GM12878 (cell line): ENCODE results near the gene SMIM17. TPM values are rescaled to one million over a fixed set of nuclear protein-coding genes. Genes with fewer than 3 reads are reported as not detected.

Source experiments
- ATAC-seq: fragments of 200-7000 bp; cut with Tn5 transposase; 3 replicates; pipeline ENCODE4 v1.9.1; 2020; ENCODE audit warnings: mild to moderate bottlenecking, moderate library complexity
- BruUV-seq: library from RNA; stranded (reverse); fragments of 400-500 nt; replicated peaks from 2 replicates; lab custom pipeline; 2021; lab: Mats Ljungman, UMichigan
- CTCF ChIA-PET: fragments of 300-600 bp; sonication (Branson Sonifier 250); formaldehyde crosslinking; extraction: SDS; loops from one replicate; lab custom pipeline; 2021; ENCODE audit warnings: inconsistent platforms; lab: Yijun Ruan, JAX
- POLR2A ChIA-PET: fragments of 350-600 bp; formaldehyde crosslinking; extraction: SDS; loops from one replicate; lab custom pipeline; 2021; ENCODE audit warnings: inconsistent platforms; lab: Charles Lee
- RAD21 ChIA-PET: fragments of 300-600 bp; sonication (Branson Sonifier 250); formaldehyde crosslinking; loops from one replicate; lab custom pipeline; 2023; ENCODE audit warnings: antibody characterized with exemption; ENCODE audit not compliant: unreplicated experiment; lab: Charles Lee
- SMC1A ChIA-PET: fragments of 300-600 bp; sonication (Branson Sonifier 250); formaldehyde crosslinking; loops from one replicate; lab custom pipeline; 2023; ENCODE audit not compliant: unreplicated experiment, uncharacterized antibody; lab: Charles Lee
- DNase-seq: peaks from one replicate; pipeline ENCODE4 v3.0.0-alpha.2; 2011; ENCODE audit warnings: low read depth, low spot score
- FAIRE-seq: peaks from 3 replicates; lab custom pipeline; 2011; peaks lifted over from hg19 to GRCh38; lab: Jason Lieb, UNC
- H2AFZ ChIP-seq: 2 replicates; pipeline ENCODE4 v1.6.0; 2011; ENCODE audit warnings: low read depth, low read length, control low read depth; ENCODE audit not compliant: control insufficient read depth
- H3K27ac ChIP-seq: 2 replicates; pipeline ENCODE4 v1.5.1; 2011; ENCODE audit warnings: control low read depth; ENCODE audit not compliant: control insufficient read depth, insufficient read depth
- H3K27me3 ChIP-seq, 2 experiments: replicated peaks in 1 of 2; 2 replicates each; pipeline versions ENCODE4 v1.6.0 to v1.6.1; 2011; ENCODE audit warnings: low read length in 1 of 2; ENCODE audit not compliant: control insufficient read depth in 2 of 2, insufficient read depth in 2 of 2
- H3K36me3 ChIP-seq, 2 experiments: 2 replicates each; pipeline ENCODE4 v1.5.1; 2011; ENCODE audit warnings: low read length in 1 of 2; ENCODE audit not compliant: control insufficient read depth in 2 of 2, insufficient read depth in 2 of 2
- H3K4me1 ChIP-seq: 2 replicates; pipeline ENCODE4 v1.6.1; 2011; ENCODE audit warnings: mild to moderate bottlenecking, low read length, moderate library complexity, mixed read lengths; ENCODE audit not compliant: control insufficient read depth, insufficient read depth
- H3K4me2 ChIP-seq: 2 replicates; pipeline ENCODE4 v1.6.0; 2011; ENCODE audit warnings: control low read depth; ENCODE audit not compliant: control insufficient read depth, insufficient read depth
- H3K4me3 ChIP-seq: fragments of 200-600 bp; sonication (generic); 2 replicates; pipeline ENCODE4 v1.5.1; 2016
- H3K79me2 ChIP-seq: 2 replicates; pipeline ENCODE4 v1.6.0; 2011; ENCODE audit warnings: low read length; ENCODE audit not compliant: control insufficient read depth, insufficient read depth
- H3K9ac ChIP-seq: 2 replicates; pipeline ENCODE4 v1.8.0; 2011; ENCODE audit warnings: low read length, control low read depth, mixed read lengths; ENCODE audit not compliant: control insufficient read depth, insufficient read depth
- H3K9me3 ChIP-seq: replicated peaks from 3 replicates; pipeline ENCODE4 v1.5.1; 2011; ENCODE audit warnings: mild to moderate bottlenecking, low read length; ENCODE audit not compliant: control insufficient read depth, insufficient read depth
- H4K20me1 ChIP-seq: 2 replicates; pipeline ENCODE4 v1.6.0; 2011; ENCODE audit not compliant: control insufficient read depth, insufficient read depth
- STAT1 ChIP-seq: fragments of 450-650 bp; conservative IDR thresholded peaks from 2 replicates; pipeline ENCODE4 v1.6.1; 2014; ENCODE audit warnings: antibody characterized with exemption, mild to moderate bottlenecking
- ZNF274 ChIP-seq: IDR thresholded peaks from one replicate; pipeline ENCODE4 v1.8.0; 2011; ENCODE audit not compliant: insufficient read length, insufficient read depth
- WGBS: methylation state at CpG from one replicate; pipeline ENCODE4 v1.1.6; 2016; ENCODE audit warnings: low lambda C conversion rate; ENCODE audit not compliant: insufficient replicate concordance, insufficient coverage; ENCODE audit errors: missing lambda C conversion rate; 5-methylcytosine and 5-hydroxymethylcytosine counted together
- in situ Hi-C: fragments of 300-500 bp; cut with MboI; formaldehyde crosslinking; loops from 9 replicates; pipeline ENCODE4 v1.14.3; 2018; ENCODE audit warnings: mixed read lengths
- intact Hi-C: fragments of 100-400 bp; cut with micrococcal nuclease; formaldehyde crosslinking; loops from one replicate; pipeline ENCODE4 v1.14.2; 2022; ENCODE audit not compliant: unreplicated experiment
- polyA plus RNA-seq, 11 experiments: library from polyadenylated mRNA; depleted of rRNA in 4 of 11; unstranded in 6 of 11; stranded (reverse) in 5 of 11; fragments of >200 nt; fragmentation: Nextera tagmentation in 4 of 11; fragmentation: Illumina TruSeq in 1 of 11; extraction: Ambion mirVana in 4 of 11; extraction: Trizol in 1 of 11; gene quantifications; 1 replicate in 1 of 11; 2 replicates in 10 of 11; pipeline versions ENCODE4 v1.2.1 to v1.2.3, GENCODE V29; 2011 to 2016; ENCODE audit warnings: inconsistent platforms in 2 of 11, missing spikeins in 2 of 11, low read depth in 1 of 11
- total RNA-seq, 4 experiments: library from RNA; depleted of rRNA in 3 of 4; stranded (reverse); fragments of >200 nt in 3 of 4; fragmentation: Illumina TruSeq in 1 of 4; extraction: Trizol in 1 of 4; gene quantifications; 2 replicates each; pipeline versions ENCODE4 v1.2.1 to v1.2.3, GENCODE V29; 2013 to 2021
- TF ChIP-seq, protein P1 (sequence below): fragments of 450-650 bp; IDR thresholded peaks from 2 replicates; pipeline ENCODE4 v1.6.1; 2018; ENCODE audit warnings: mild to moderate bottlenecking, low read depth, moderate library complexity; ENCODE audit not compliant: partially characterized antibody
- TF ChIP-seq, protein P2 (sequence below): IDR thresholded peaks from 2 replicates; pipeline ENCODE4 v1.6.1; 2011; ENCODE audit warnings: low read depth, low read length, improper control_type of control experiment, borderline replicate concordance

SMIM17 gene
- total and polyA plus RNA-seq, 10 of the 15 experiments (the other 5 are each of a cell fraction or from before 2014, with no cell fraction given) = 0.07 to 0.23 (median 0.17) TPM; not detected in 6

DNA sequence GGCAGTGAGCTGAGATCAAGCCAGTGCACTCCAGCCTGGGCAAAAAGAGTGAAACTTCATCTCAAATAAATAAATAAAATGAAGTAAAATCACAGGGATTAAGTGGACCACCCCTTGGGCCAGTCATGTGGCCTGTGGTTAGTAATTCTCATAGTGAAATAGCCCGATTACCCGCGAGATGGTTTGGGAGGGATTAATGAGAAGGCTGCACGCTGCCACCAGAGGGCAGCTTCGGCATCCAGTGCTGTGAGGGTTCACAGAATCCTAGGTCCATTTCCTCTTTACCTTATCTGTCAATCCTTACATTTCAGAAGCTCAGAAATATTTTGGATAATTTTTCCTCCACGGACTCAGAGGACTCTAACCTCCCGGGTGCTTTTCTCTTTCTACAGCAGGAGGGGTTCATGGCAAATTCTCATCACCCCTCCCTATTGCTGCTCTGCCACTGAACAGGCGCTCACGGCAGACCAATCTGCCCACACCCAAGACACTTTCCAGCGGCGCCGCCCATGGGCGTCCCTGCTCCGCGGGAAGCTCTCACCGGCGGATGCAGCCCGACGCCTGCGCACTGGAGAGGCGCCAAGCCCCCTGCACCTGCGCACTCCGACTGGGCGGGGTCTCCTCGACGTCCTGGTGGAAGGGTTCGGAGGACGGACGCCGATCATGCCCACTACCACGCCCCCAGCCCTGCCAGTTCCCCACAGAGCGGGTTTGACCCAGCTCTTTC lies 17.6 kb downstream of the SMIM17 start:
- Histone ChIP-seq H3K4me3 (no peak overlapping the region), H3K79me2 (no peaks in the 10 kb centered on the region), H3K4me1 (no peaks in the 10 kb centered on the region), H3K9me3 (peaks cover 3% of the 10 kb centered on the region; the same call in 1 of the 3 replicates), H3K27ac (no peak overlapping the region), H3K9ac (no peak overlapping the region), H3K4me2 (no peak overlapping the region), H3K27me3 (no peaks in the 10 kb centered on the region), H2AFZ (no peak overlapping the region), H3K36me3 (no peaks in the 10 kb centered on the region), H4K20me1 (no peaks in the 10 kb centered on the region)
- no peak for TF ChIP-seq ZNF274
- TF ChIP-seq, protein P1, sequence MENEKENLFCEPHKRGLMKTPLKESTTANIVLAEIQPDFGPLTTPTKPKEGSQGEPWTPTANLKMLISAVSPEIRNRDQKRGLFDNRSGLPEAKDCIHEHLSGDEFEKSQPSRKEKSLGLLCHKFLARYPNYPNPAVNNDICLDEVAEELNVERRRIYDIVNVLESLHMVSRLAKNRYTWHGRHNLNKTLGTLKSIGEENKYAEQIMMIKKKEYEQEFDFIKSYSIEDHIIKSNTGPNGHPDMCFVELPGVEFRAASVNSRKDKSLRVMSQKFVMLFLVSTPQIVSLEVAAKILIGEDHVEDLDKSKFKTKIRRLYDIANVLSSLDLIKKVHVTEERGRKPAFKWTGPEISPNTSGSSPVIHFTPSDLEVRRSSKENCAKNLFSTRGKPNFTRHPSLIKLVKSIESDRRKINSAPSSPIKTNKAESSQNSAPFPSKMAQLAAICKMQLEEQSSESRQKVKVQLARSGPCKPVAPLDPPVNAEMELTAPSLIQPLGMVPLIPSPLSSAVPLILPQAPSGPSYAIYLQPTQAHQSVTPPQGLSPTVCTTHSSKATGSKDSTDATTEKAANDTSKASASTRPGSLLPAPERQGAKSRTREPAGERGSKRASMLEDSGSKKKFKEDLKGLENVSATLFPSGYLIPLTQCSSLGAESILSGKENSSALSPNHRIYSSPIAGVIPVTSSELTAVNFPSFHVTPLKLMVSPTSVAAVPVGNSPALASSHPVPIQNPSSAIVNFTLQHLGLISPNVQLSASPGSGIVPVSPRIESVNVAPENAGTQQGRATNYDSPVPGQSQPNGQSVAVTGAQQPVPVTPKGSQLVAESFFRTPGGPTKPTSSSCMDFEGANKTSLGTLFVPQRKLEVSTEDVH = no peak
- no peak for TF ChIP-seq STAT1
- TF ChIP-seq, protein P2, sequence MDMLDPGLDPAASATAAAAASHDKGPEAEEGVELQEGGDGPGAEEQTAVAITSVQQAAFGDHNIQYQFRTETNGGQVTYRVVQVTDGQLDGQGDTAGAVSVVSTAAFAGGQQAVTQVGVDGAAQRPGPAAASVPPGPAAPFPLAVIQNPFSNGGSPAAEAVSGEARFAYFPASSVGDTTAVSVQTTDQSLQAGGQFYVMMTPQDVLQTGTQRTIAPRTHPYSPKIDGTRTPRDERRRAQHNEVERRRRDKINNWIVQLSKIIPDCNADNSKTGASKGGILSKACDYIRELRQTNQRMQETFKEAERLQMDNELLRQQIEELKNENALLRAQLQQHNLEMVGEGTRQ = no peak
- FAIRE-seq = no peak
- in situ Hi-C loops = no loop called here
- 57% methylated on average over 32 of the region's 32 CpGs for WGBS
- POLR2A ChIA-PET = no interaction called here
- BruUV-seq = no TSS peak
- no peak for ATAC-seq
- intact Hi-C loops = no loop called here
- SMC1A ChIA-PET = no interaction called here
- RAD21 ChIA-PET = no interaction called here
- CTCF ChIA-PET = no interaction called here
- DNase-seq = no peak
